Measurements from ENCODE around the gene ATAD3B. TPM values are rescaled to one million over a fixed set of nuclear protein-coding genes. Genes with fewer than 3 reads are reported as not detected.

Gene ATAD3B
- total and polyA plus RNA-seq, 2 of the 4 experiments (the other 2 are of a cell fraction), result 13.8 to 29.0 TPM

GRCh38 chr1:1434131-1434823 is 37.3 kb upstream of the ATAD3B start:
- no TSS peak for BruUV-seq (replicated peaks)
- ATAC-seq (ENCODE audit: low read depth) (no peak), DNase-seq (no peak)
- ChIA-PET POLR2A (ENCODE audit: unreplicated experiment) (no interaction called here), CTCF (interaction anchor here (0.6 kb wide), 1 partner anchor 133 kb away, joined by 5 read pairs; no protein-coding TSS in a partner anchor)
- Histone ChIP-seq H2AK5ac (ENCODE audit: low read depth, low read length) (peak overlapping the region; percentile 86; the same call in 1 of the 2 replicates), H3K18ac (ENCODE audit: low read depth, low read length) (no peak overlapping the region), H2BK120ac (ENCODE audit: low read depth, low read length) (no peak overlapping the region), H3K27ac (ENCODE audit: insufficient read depth, low read length) (no peak overlapping the region), H3K27me3 (ENCODE audit: control insufficient read depth, insufficient read depth, low read length) (no peaks in the 10 kb centered on the region; the same call in 1 of the 2 replicates), H3K9ac (ENCODE audit: low read depth, low read length) (no peak overlapping the region), H4K5ac (ENCODE audit: low read depth, low read length) (no peak overlapping the region), H3K14ac (replicated peaks; ENCODE audit: low read depth, low read length) (no peak overlapping the region), H3K23ac (ENCODE audit: low read depth, low read length) (no peak overlapping the region), H3K4me2 (ENCODE audit: low read depth, low read length) (no peak overlapping the region), H3K4me1 (ENCODE audit: control insufficient read depth, insufficient read depth, low read length) (peaks cover 25% of the 10 kb centered on the region), H3K4ac (ENCODE audit: low read depth, low read length) (no peak overlapping the region), H4K91ac (ENCODE audit: insufficient read depth, low read depth, low read length) (no peak overlapping the region), H3K9me3 (ENCODE audit: control insufficient read depth, insufficient read depth, low read length) (no peaks in the 10 kb centered on the region), H2AK9ac (replicated peaks; ENCODE audit: low read depth, low read length, poor library complexity) (peak overlapping the region; percentile 65), H3K79me1 (ENCODE audit: low read depth in 1 of 2, low read length in 2 of 2) (0 out of 4 replicates have a peak, but pooled peaks cover 0 to 3% of the 10 kb centered on the region in 2 experiments), H3K56ac (ENCODE audit: extremely low read depth, insufficient read depth, low read length) (no peak overlapping the region), H2BK5ac (ENCODE audit: low read depth, low read length, poor library complexity, severe bottlenecking) (no peak overlapping the region), H3K9me1 (ENCODE audit: insufficient read depth, low read length) (0 out of 2 replicates have a peak, but pooled peaks cover 7% of the 10 kb centered on the region), H4K8ac (ENCODE audit: low read depth in 2 of 2, low read length in 2 of 2) (peak overlapping the region in 1 of 2 experiments; percentile 59; a peak in 2 of 4 replicates), H4K20me1 (ENCODE audit: insufficient read depth, low read length) (no peaks in the 10 kb centered on the region), H3K4me3 (ENCODE audit: insufficient read depth, low read depth, low read length) (no peak overlapping the region), H3K36me3 (ENCODE audit: control insufficient read depth, insufficient read depth, low read length) (no peaks in the 10 kb centered on the region), H2AFZ (replicated peaks; ENCODE audit: low read length, poor library complexity) (peak overlapping the region; percentile 82), H2BK20ac (ENCODE audit: low read depth, low read length) (no peak overlapping the region), H2BK15ac (ENCODE audit: low read depth, low read length) (no peak overlapping the region)
- TF ChIP-seq MXI1 (IDR thresholded peaks at IDR 0.05; ENCODE audit: borderline replicate concordance, low read depth, low read length) (no peak), CTCF (conservative IDR thresholded peaks at IDR 0.05; ENCODE audit: low read depth, low read length) (no peak), RCOR1 (IDR thresholded peaks at IDR 0.05; ENCODE audit: insufficient replicate concordance, low read length) (no peak), MAFK (IDR thresholded peaks at IDR 0.05; ENCODE audit: low read depth, low read length) (no peak), FOS (IDR thresholded peaks at IDR 0.05; ENCODE audit: low read depth, low read length) (no peak), RAD21 (IDR thresholded peaks at IDR 0.05; ENCODE audit: low read length) (no peak), ELK1 (IDR thresholded peaks at IDR 0.05; ENCODE audit: borderline replicate concordance, low read depth, low read length) (no peak), RFX5 (IDR thresholded peaks at IDR 0.05; ENCODE audit: low read depth, low read length) (no peak), BHLHE40 (IDR thresholded peaks at IDR 0.05; ENCODE audit: low read depth, low read length) (no peak), NFE2L2 (IDR thresholded peaks at IDR 0.05; ENCODE audit: low read depth, low read length) (no peak)
- in situ Hi-C loops (cut with MboI; ENCODE audit: low sequenced_read_pairs) (no loop called here), intact Hi-C loops (cut with micrococcal nuclease) (no loop called here), dilution Hi-C loops (cut with HindIII; ENCODE audit: low sequenced_read_pairs, unreplicated experiment) (no loop called here)
- 41% methylated on average over 3 of the region's 32 CpGs; no CpG with 5 or more reads in 1 of the 2 experiments for WGBS, 2 experiments (ENCODE audit: extremely low coverage in 2 of 2, insufficient read length in 1 of 2)
